K562 (cell line): ENCODE data around the gene CYSRT1. TPM values are rescaled to one million over a fixed set of nuclear protein-coding genes. Genes with fewer than 3 reads are reported as not detected.

Experiments used
- BMI1 ChIP-seq: fragments of 150-350 bp; IDR thresholded peaks from 2 replicates; pipeline ENCODE4 v1.6.1; 2014; ENCODE audit warnings: low read length
- CBFA2T3 ChIP-seq: fragments of 450-650 bp; IDR thresholded peaks from 2 replicates; pipeline ENCODE4 v1.6.1; 2017
- CREB1 ChIP-seq, 2 experiments: sonication (generic) in 1 of 2; formaldehyde crosslinking in 1 of 2; IDR thresholded peaks; 2 replicates each; pipeline versions ENCODE4 v1.6.1 to v1.8.0; 2012 to 2022; ENCODE audit warnings: inconsistent platforms in 1 of 2, mild to moderate bottlenecking in 1 of 2, missing genetic modification reagents in 1 of 2, moderate library complexity in 1 of 2
- ILF3 ChIP-seq: fragments of 450-650 bp; IDR thresholded peaks from 2 replicates; pipeline ENCODE4 v1.6.1; 2018; ENCODE audit warnings: antibody characterized with exemption, mild to moderate bottlenecking, moderate library complexity, borderline replicate concordance
- MCM5 ChIP-seq: fragments of 450-650 bp; IDR thresholded peaks from 2 replicates; pipeline ENCODE4 v1.6.1; 2016; ENCODE audit warnings: low read depth
- MCM7 ChIP-seq, 2 experiments: fragments of 450-650 bp; IDR thresholded peaks; 2 replicates each; pipeline ENCODE4 v1.6.1; 2016 to 2018
- NFYB ChIP-seq: IDR thresholded peaks from 2 replicates; pipeline ENCODE4 v1.6.1; 2011; ENCODE audit warnings: mild to moderate bottlenecking, moderate library complexity; ENCODE audit not compliant: insufficient read length; ENCODE audit errors: extremely low read depth
- TRIM28 ChIP-seq: fragments of 450-650 bp; IDR thresholded peaks from 2 replicates; pipeline ENCODE4 v1.6.1; 2017
- polyA plus RNA-seq, 8 experiments: library from polyadenylated mRNA; depleted of rRNA in 4 of 8; stranded (reverse) in 5 of 8; unstranded in 3 of 8; fragments of >200 nt; fragmentation: Nextera tagmentation in 2 of 8; fragmentation: Illumina TruSeq in 1 of 8; extraction: Ambion mirVana in 2 of 8; extraction: Trizol in 1 of 8; gene quantifications; 2 replicates each; pipeline versions ENCODE4 v1.2.1 to v1.2.3, GENCODE V29; 2011 to 2014; ENCODE audit warnings: inconsistent platforms in 1 of 8, missing spikeins in 1 of 8
- total RNA-seq, 7 experiments: library from RNA; depleted of rRNA in 6 of 7; stranded (reverse); fragments of >200 nt in 6 of 7; fragmentation: Illumina TruSeq in 2 of 7; extraction: Trizol in 2 of 7; gene quantifications; 2 replicates each; pipeline versions ENCODE4 v1.2.1 to v1.2.3, GENCODE V29; 2011 to 2021; ENCODE audit warnings: low replicate concordance in 1 of 7
- TF ChIP-seq, protein P1 (sequence below), 2 experiments: fragments of 450-650 bp in 1 of 2; sonication (generic) in 1 of 2; formaldehyde crosslinking in 1 of 2; IDR thresholded peaks; 2 replicates each; pipeline versions ENCODE4 v1.7.1 to v1.9.0; 2016 to 2022; ENCODE audit warnings: inconsistent platforms in 1 of 2, mild to moderate bottlenecking in 1 of 2, missing genetic modification reagents in 1 of 2
- TF ChIP-seq, protein P2 (sequence below): fragments of 450-650 bp; formaldehyde crosslinking; IDR thresholded peaks from 2 replicates; pipeline ENCODE4 v1.4.0; 2020; ENCODE audit warnings: mild to moderate bottlenecking, moderate library complexity
- TF ChIP-seq, protein P3 (sequence below): IDR thresholded peaks from 3 replicates; pipeline ENCODE4 v1.6.1; 2011; ENCODE audit warnings: borderline replicate concordance, mild to moderate bottlenecking; ENCODE audit not compliant: insufficient read length, insufficient read depth
- TF ChIP-seq, protein P4 (sequence below): fragments of 150-350 bp; IDR thresholded peaks from 2 replicates; pipeline ENCODE4 v1.6.1; 2014; ENCODE audit warnings: low read depth, mild to moderate bottlenecking, low read length, borderline replicate concordance

Gene CYSRT1
- total and polyA plus RNA-seq, 9 of the 15 experiments (the other 6 are each of a cell fraction or from before 2014, with no cell fraction given): 0.04 to 1.4 (median 0.42) TPM; not detected in 3

DNA sequence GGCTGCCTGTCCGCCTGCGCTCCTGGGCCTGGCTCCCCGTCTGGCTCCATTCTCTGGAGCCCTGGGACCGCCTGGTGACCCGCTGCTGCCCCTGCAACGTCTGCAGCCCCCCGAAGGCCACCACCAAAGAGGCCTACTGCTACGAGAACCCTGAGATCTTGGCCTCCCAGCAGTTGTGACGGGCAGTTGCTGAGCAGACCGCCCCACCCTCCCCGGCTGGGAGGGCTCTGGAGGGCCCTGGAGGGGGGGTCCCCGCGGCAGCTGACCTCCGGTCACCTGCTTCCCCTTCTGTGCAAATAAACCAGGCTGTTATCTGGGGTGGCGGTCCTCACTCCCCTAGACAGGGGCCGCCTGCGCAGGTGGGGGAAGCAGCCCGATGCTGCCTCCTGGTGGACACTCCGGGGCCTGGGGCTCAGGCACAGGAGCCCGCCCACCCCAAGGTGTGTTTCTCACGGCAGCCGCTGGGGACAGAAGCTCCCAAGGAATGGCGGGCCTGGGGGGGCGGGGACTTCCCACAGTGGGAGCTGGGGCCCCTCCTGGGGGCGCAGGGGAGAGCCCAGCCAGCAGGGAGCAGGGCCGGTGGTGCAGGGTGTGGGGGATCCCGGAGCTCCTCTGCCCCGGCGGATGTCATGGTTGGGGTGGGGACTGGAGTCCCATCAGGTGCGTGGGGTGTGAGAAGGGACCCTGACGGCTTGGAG, 11.4 kb downstream of the CYSRT1 start (continued):
- TF ChIP-seq, protein P1, sequence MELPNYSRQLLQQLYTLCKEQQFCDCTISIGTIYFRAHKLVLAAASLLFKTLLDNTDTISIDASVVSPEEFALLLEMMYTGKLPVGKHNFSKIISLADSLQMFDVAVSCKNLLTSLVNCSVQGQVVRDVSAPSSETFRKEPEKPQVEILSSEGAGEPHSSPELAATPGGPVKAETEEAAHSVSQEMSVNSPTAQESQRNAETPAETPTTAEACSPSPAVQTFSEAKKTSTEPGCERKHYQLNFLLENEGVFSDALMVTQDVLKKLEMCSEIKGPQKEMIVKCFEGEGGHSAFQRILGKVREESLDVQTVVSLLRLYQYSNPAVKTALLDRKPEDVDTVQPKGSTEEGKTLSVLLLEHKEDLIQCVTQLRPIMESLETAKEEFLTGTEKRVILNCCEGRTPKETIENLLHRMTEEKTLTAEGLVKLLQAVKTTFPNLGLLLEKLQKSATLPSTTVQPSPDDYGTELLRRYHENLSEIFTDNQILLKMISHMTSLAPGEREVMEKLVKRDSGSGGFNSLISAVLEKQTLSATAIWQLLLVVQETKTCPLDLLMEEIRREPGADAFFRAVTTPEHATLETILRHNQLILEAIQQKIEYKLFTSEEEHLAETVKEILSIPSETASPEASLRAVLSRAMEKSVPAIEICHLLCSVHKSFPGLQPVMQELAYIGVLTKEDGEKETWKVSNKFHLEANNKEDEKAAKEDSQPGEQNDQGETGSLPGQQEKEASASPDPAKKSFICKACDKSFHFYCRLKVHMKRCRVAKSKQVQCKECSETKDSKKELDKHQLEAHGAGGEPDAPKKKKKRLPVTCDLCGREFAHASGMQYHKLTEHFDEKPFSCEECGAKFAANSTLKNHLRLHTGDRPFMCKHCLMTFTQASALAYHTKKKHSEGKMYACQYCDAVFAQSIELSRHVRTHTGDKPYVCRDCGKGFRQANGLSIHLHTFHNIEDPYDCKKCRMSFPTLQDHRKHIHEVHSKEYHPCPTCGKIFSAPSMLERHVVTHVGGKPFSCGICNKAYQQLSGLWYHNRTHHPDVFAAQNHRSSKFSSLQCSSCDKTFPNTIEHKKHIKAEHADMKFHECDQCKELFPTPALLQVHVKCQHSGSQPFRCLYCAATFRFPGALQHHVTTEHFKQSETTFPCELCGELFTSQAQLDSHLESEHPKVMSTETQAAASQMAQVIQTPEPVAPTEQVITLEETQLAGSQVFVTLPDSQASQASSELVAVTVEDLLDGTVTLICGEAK (IDR thresholded peaks at IDR 0.05): no peak
- TF ChIP-seq, protein P1 (CRISPR knock-in tag; IDR thresholded peaks at IDR 0.05): no peak
- no peak for TF ChIP-seq MCM5
- TF ChIP-seq TRIM28: 0 out of 2 replicates have a peak, but pooled peaks have one; percentile 17
- TF ChIP-seq, protein P2, sequence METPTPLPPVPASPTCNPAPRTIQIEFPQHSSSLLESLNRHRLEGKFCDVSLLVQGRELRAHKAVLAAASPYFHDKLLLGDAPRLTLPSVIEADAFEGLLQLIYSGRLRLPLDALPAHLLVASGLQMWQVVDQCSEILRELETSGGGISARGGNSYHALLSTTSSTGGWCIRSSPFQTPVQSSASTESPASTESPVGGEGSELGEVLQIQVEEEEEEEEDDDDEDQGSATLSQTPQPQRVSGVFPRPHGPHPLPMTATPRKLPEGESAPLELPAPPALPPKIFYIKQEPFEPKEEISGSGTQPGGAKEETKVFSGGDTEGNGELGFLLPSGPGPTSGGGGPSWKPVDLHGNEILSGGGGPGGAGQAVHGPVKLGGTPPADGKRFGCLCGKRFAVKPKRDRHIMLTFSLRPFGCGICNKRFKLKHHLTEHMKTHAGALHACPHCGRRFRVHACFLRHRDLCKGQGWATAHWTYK (CRISPR knock-in tag): no peak
- TF ChIP-seq, protein P3, sequence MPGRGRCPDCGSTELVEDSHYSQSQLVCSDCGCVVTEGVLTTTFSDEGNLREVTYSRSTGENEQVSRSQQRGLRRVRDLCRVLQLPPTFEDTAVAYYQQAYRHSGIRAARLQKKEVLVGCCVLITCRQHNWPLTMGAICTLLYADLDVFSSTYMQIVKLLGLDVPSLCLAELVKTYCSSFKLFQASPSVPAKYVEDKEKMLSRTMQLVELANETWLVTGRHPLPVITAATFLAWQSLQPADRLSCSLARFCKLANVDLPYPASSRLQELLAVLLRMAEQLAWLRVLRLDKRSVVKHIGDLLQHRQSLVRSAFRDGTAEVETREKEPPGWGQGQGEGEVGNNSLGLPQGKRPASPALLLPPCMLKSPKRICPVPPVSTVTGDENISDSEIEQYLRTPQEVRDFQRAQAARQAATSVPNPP: no peak
- no peak for TF ChIP-seq BMI1
- 0 out of 2 replicates have a peak, but pooled peaks have one; percentile 33 for TF ChIP-seq CREB1 (IDR thresholded peaks at IDR 0.05)
- TF ChIP-seq CREB1 (CRISPR knock-in tag; IDR thresholded peaks at IDR 0.05): peak; percentile 71; the same call in 1 of the 2 replicates
- TF ChIP-seq CBFA2T3: peak; percentile 92
- no peak for TF ChIP-seq NFYB
- TF ChIP-seq ILF3: no peak
- TF ChIP-seq, protein P4, sequence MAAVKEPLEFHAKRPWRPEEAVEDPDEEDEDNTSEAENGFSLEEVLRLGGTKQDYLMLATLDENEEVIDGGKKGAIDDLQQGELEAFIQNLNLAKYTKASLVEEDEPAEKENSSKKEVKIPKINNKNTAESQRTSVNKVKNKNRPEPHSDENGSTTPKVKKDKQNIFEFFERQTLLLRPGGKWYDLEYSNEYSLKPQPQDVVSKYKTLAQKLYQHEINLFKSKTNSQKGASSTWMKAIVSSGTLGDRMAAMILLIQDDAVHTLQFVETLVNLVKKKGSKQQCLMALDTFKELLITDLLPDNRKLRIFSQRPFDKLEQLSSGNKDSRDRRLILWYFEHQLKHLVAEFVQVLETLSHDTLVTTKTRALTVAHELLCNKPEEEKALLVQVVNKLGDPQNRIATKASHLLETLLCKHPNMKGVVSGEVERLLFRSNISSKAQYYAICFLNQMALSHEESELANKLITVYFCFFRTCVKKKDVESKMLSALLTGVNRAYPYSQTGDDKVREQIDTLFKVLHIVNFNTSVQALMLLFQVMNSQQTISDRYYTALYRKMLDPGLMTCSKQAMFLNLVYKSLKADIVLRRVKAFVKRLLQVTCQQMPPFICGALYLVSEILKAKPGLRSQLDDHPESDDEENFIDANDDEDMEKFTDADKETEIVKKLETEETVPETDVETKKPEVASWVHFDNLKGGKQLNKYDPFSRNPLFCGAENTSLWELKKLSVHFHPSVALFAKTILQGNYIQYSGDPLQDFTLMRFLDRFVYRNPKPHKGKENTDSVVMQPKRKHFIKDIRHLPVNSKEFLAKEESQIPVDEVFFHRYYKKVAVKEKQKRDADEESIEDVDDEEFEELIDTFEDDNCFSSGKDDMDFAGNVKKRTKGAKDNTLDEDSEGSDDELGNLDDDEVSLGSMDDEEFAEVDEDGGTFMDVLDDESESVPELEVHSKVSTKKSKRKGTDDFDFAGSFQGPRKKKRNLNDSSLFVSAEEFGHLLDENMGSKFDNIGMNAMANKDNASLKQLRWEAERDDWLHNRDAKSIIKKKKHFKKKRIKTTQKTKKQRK: no peak
- no peak for TF ChIP-seq MCM7 (IDR thresholded peaks at IDR 0.05)
